IPS DF 6.9 (cell line): ENCODE results near the gene LEMD2.
A peak's percentile ranks its signal among the peaks of the same experiment; 100 is the strongest.

Experiments
- DNase-seq: peaks from one replicate; pipeline ENCODE4 v3.0.0-alpha.2; 2013; ENCODE audit warnings: low read depth, low spot score
- H3K27ac ChIP-seq: one replicate; pipeline ENCODE4 v1.5.1; 2013; ENCODE audit warnings: low read length, control low read depth
- H3K27me3 ChIP-seq: 2 replicates; pipeline ENCODE4 v1.6.1; 2013; ENCODE audit warnings: mild to moderate bottlenecking, low read length; ENCODE audit not compliant: control insufficient read depth, insufficient read depth
- H3K36me3 ChIP-seq: 2 replicates; pipeline ENCODE4 v1.6.1; 2013; ENCODE audit warnings: low read length; ENCODE audit not compliant: control insufficient read depth, insufficient read depth
- H3K4me1 ChIP-seq: 2 replicates; pipeline ENCODE4 v1.6.1; 2013; ENCODE audit warnings: low read length; ENCODE audit not compliant: control insufficient read depth, insufficient read depth
- H3K4me3 ChIP-seq: 2 replicates; pipeline ENCODE4 v1.5.1; 2013; ENCODE audit warnings: mild to moderate bottlenecking, low read length
- H3K9me3 ChIP-seq: 2 replicates; pipeline ENCODE4 v1.6.1; 2013; ENCODE audit warnings: low read length, inconsistent platforms; ENCODE audit not compliant: control insufficient read depth, insufficient read depth
- WGBS: extraction: QIAGEN DNeasy Blood & Tissue Kit; methylation state at CpG from one replicate; pipeline ENCODE4 v1.1.7; 2013; ENCODE audit warnings: mixed read lengths, missing lambda C conversion rate; ENCODE audit not compliant: insufficient read length, insufficient coverage; 5-methylcytosine and 5-hydroxymethylcytosine counted together

LEMD2 gene

DNA sequence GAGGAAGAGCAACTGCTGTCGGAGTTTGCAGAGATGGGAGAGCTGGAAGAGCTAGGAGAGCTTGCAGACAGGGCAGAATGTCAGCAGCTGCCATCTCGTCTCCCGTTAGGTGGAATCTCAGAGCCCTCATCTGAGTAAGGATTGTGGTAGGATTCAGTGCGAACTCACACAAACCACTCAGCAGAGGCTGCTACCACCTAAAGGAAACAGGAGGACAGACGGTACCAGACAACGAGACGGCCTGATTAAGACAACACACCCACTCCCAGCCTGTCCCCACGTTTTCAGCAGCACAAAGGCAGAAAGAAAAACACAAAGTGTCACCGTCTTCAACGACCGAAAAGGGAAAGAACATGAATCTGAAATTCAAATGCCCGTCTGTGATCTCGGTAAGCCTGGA lies 4.1 kb downstream of the LEMD2 start:
- DNase-seq: no peak
- Histone ChIP-seq H3K27ac (no peak overlapping the region), H3K9me3 (no peaks in the 10 kb centered on the region), H3K36me3 (peaks cover 20% of the 10 kb centered on the region), H3K4me1 (peaks cover 24% of the 10 kb centered on the region), H3K27me3 (no peaks in the 10 kb centered on the region), H3K4me3 (no peak overlapping the region)
- no CpG with 5 or more reads among the region's 13 CpGs for WGBS

DNA sequence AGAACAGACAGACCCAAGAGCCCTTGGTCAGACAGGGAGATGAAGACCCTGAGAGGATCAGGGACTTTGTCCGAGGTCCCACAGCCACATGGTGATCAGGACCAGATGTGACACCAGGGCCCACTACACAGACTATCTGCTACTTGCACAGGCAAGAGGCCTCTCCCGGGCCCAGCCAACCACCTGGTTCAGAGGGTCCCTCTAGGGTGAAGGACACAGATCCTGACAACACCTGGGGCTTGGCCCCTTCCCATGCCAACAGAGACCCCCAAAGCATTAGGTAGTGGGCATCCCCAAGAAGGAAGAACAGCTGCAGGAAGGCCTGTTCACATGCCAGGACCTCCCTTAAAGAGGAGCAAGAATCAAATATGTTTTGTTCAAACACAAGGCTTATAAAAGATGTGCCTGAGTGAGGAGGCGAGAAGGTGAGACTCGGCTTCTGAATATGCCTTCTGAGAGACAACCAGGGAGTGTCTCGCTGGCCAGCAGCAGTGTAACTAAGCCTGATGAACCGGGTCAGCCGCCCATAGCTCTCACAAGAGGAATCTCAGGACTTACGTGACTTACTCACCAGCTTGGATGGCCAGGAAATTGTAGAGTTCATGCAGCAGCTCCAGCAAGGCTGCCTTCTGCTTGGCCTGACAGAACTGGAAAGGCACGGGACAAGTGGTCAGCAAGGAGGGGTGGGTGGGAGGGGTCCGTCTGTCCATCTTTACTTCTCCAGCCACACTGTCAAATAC lies 5.0 kb downstream of the LEMD2 start:
- H3K4me3 ChIP-seq: no peak overlapping the region
- H3K36me3 ChIP-seq: peaks cover 23% of the 10 kb centered on the region
- H3K27me3 ChIP-seq: no peaks in the 10 kb centered on the region
- peaks cover 19% of the 10 kb centered on the region for H3K4me1 ChIP-seq
- H3K9me3 ChIP-seq: no peaks in the 10 kb centered on the region
- WGBS: no CpG with 5 or more reads among the region's 10 CpGs
- DNase-seq: no peak
- no peak overlapping the region for H3K27ac ChIP-seq

DNA sequence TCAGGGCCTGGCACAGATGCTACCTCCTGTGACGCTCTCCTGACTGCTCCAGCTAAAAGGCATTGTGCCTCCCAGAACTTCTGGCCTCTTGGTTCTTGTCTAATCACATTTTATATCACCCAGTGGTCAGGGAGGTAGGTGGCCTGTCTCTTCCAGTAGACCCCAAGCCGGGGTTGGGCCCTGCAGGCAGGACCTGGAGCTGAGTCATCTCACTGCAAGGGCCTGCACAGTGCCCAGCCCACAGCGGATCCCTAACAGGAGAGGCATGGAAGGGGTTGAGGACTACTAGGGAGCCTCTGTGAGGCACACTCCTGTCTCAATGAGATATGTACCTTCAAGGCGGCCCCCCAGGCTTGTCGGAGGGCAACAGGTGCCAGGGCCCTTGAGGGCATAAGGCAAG lies 6.4 kb downstream of the LEMD2 start:
- peaks cover 36% of the 10 kb centered on the region for H3K36me3 ChIP-seq
- no peaks in the 10 kb centered on the region for H3K9me3 ChIP-seq
- H3K27me3 ChIP-seq: no peaks in the 10 kb centered on the region
- no peak for DNase-seq
- whole genome bisulfite sequencing: no CpG with 5 or more reads among the region's 5 CpGs
- H3K4me1 ChIP-seq: peaks cover 20% of the 10 kb centered on the region
- no peak overlapping the region for H3K27ac ChIP-seq
- no peak overlapping the region for H3K4me3 ChIP-seq

DNA sequence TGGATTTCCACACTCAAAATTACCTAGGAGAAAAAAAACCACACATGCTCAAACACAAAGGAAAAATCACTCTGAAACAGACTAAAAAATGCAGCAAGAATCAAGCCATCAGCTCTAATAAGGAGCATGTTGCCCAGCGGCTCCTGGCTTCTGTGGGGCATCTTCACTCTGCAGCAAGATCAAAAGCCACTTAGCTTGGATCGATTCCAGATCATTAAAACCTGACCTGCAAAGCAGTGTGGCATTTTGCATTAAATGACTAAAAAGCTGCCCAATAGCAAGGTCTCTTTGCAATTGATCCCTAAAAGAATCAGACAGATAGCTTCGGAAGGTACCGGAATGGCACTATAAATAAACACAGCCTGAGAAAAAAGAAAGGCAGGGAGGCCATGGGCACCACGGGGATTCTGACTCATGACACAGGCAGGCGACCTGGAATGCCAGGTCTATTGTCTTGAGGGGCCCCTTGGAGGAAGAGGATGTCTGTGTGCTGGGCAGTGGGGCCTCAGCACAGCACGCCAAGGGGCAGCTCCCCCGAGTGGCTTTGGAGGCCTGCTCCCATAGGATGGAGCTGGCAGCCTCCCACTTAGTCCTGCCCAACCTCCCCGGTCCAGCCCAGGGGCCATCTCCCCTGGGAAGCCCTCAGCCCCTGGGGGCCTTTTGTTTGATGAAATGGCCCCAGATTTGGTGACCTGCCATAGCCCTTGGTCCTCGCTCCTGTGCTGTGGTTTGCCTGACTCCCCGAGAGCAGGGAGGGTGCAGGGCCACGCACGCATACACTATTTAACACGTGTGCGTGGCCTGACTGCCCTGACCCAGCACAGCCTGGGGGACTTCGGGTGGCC lies 7.6 kb downstream of the LEMD2 start:
- Histone ChIP-seq H3K27me3 (no peaks in the 10 kb centered on the region), H3K4me3 (no peak overlapping the region), H3K4me1 (peaks cover 19% of the 10 kb centered on the region), H3K27ac (peak overlapping the region; percentile 5), H3K9me3 (no peaks in the 10 kb centered on the region), H3K36me3 (peaks cover 48% of the 10 kb centered on the region)
- DNase-seq: peak; percentile 61
- no CpG with 5 or more reads among the region's 16 CpGs for WGBS

DNA sequence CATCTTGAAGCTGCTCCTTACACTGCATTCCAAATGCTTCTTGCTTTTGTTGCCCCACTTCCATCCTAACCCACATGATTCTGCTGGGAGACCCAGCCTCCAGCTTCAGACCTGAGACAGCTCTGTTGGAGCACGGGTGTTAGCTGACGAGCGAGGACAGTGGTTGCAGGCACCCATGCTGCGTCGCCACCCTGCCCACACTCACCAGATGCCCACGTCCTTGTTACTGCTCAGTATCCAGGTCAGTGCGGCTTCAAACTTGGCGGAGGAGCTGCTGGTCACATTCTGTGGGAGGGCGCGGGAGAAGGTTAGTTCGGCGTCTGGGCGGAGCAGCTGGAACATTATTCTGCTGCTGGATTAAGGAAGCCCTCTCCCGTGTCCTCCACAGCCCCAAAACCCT lies 9.0 kb downstream of the LEMD2 start:
- H3K4me3 ChIP-seq: no peak overlapping the region
- no peak overlapping the region for H3K27ac ChIP-seq
- peaks cover 60% of the 10 kb centered on the region for H3K36me3 ChIP-seq
- no peak for DNase-seq
- no CpG with 5 or more reads among the region's 14 CpGs for WGBS
- peaks cover 19% of the 10 kb centered on the region for H3K4me1 ChIP-seq
- no peaks in the 10 kb centered on the region for H3K27me3 ChIP-seq
- no peaks in the 10 kb centered on the region for H3K9me3 ChIP-seq

DNA sequence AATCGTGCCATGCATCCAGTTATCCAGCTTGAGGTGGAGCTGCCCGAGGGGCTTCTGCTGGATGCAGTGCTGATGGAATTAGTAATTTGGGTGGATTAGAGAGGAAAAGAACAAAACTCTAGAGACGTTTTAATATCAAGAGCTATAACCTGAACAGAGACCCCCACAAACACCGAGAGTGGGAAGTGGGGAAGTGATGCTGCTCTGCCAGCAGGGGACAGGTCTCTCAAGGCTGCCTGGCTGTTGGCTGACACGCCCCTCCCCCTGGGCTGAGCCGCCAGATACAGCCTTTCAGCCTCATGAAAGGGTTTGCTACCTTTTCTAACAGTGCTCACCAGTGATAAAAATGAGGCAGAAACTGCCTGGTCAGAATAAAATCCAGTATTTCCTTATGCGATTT lies 9.6 kb downstream of the LEMD2 start:
- no CpG with 5 or more reads among the region's 7 CpGs for WGBS
- no peak overlapping the region for H3K4me3 ChIP-seq
- H3K27me3 ChIP-seq: no peaks in the 10 kb centered on the region
- no peak for DNase-seq
- H3K36me3 ChIP-seq: peaks cover 63% of the 10 kb centered on the region
- no peaks in the 10 kb centered on the region for H3K9me3 ChIP-seq
- peaks cover 19% of the 10 kb centered on the region for H3K4me1 ChIP-seq
- H3K27ac ChIP-seq: no peak overlapping the region

DNA sequence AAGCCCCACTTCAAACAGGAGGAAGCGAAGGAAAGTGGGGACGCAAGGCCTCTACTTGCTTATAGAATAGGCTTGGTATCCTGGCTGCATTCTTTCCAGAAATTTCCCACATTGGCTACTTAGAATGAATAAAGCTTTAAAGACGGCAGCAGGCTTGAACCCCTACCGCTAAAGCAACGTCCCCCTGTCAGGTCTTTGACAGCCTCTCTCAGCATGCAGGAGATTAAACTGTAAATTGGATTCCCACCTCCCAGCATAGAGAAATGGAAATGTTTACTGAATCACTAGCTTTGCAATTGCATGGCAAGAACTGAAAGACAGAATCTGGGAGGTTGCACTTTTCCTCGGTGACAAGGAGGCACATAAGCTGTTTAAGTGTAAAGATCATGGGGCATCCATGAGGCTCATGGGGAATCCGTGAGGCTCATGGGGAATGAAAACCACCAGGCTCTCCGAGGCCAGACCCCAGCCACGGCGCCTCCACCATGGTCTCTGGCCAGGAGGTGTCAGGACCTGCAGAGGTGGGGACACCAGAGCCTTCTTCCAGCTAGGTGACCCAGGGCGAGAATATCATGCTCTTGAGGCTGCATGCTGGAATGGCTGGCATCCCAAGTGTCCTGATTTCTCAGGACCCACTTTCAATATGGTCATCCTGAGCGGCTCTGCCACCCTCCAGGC lies 10.3 kb downstream of the LEMD2 start:
- H3K4me1 ChIP-seq: peaks cover 19% of the 10 kb centered on the region
- H3K27me3 ChIP-seq: no peaks in the 10 kb centered on the region
- no peaks in the 10 kb centered on the region for H3K9me3 ChIP-seq
- peaks cover 59% of the 10 kb centered on the region for H3K36me3 ChIP-seq
- H3K27ac ChIP-seq: no peak overlapping the region
- no peak overlapping the region for H3K4me3 ChIP-seq
- WGBS: no CpG with 5 or more reads among the region's 12 CpGs
- DNase-seq: no peak

DNA sequence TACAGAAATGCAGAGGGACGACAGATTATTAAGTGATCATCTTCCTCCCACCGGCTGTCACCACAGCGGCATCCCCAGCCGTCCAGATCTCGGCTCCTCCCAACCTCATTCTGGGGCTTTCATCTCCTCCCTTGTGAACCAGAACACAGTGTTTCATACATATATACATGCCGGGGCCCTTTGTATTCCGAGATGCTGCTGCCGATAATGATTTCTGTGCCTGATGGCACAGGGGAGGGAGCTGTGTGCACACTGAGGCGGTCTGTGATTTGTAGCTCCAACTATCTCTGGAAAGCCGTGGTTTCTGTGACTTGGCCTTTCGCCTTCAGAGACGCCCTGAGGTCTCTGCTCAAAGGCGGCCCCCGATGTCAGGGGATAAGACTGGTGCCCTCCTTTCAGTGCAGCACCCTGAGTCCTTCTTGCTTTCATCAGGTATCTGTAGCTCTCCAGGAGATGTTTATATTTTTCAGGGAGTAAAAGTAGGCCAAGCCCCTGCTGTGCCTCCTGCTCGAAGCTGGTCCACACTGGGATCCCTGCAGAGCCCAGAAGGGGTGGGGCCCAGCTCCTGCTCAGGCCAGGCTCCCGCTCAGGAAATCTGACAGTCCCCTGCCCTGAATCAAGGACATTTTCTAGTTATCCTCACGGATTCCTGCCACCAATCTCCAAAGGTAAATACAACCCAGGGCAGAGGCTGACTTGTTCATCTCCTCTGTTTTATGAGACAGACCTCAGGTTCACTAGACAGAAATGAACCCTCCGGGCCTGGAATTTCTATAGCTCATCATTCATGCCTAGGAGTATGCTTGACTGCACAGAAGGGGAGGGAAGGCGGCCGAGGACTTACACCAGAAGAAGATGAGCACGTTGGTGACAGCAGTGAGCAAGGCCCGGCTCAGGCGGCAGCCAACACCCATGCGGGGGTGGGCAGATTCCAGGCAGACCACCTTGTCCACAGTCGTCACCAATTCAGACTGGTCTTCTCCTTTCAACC lies 11.2 kb downstream of the LEMD2 start:
- H3K36me3 ChIP-seq: peaks cover 59% of the 10 kb centered on the region

DNA sequence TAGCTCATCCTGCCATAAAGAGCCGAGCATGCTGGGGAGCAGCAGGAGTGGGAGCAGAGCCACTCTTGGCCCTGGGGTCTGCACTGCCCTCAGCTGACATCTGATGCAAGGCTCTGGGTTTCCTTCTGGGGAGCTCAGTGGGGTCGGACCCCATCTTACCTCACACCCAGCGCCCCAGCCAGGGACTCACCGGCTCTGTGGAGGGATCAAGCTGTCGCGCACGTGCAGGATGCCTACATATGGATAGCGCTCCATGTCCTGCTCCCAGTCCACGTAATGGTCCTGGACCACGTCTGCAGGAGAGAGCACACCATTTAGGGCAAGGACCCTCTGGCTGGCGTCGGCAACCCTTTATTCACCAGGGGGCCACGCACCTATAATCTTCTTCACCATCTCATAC lies 12.2 kb downstream of the LEMD2 start:
- Histone ChIP-seq H3K4me1 (peaks cover 14% of the 10 kb centered on the region), H3K4me3 (no peak overlapping the region), H3K27ac (no peak overlapping the region), H3K36me3 (peaks cover 65% of the 10 kb centered on the region), H3K27me3 (no peaks in the 10 kb centered on the region), H3K9me3 (no peaks in the 10 kb centered on the region)
- WGBS: no CpG with 5 or more reads among the region's 13 CpGs
- DNase-seq: no peak

More for the DNA sequence above, 11.2 kb downstream of the LEMD2 start:
- Histone ChIP-seq H3K4me1 (peaks cover 19% of the 10 kb centered on the region), H3K9me3 (no peaks in the 10 kb centered on the region), H3K27me3 (no peaks in the 10 kb centered on the region), H3K4me3 (no peak overlapping the region), H3K27ac (no peak overlapping the region)
- no CpG with 5 or more reads among the region's 25 CpGs for WGBS
- no peak for DNase-seq
